NB4 (cell line): ENCODE results near the gene HEXA.
A peak's percentile ranks its signal among the peaks of the same experiment; 100 is the strongest.

Experiments
- DNase-seq: peaks from one replicate; pipeline ENCODE4 v3.0.0; 2010; ENCODE audit warnings: low read depth
- H3K4me3 ChIP-seq: one replicate; pipeline ENCODE4 v1.5.1; 2011; ENCODE audit warnings: mild to moderate bottlenecking, low read depth, low read length, moderate library complexity
- CTCF ChIP-seq: IDR thresholded peaks from one replicate; pipeline ENCODE4 v1.5.1; 2012; ENCODE audit warnings: low read depth, low read length
- MAX ChIP-seq: IDR thresholded peaks from 2 replicates; pipeline ENCODE4 v1.6.1; 2011; ENCODE audit warnings: low read depth, low read length
- MYC ChIP-seq: IDR thresholded peaks from 2 replicates; pipeline ENCODE4 v1.6.1; 2011; ENCODE audit warnings: low read depth, low read length
- POLR2A ChIP-seq: IDR thresholded peaks from 2 replicates; pipeline ENCODE4 v1.6.1; 2011; ENCODE audit warnings: mild to moderate bottlenecking; ENCODE audit not compliant: insufficient read length; ENCODE audit errors: extremely low read depth

The HEXA gene

GRCh38 chr15:72312605-72313447 lies 63.0 kb downstream of the HEXA start:
- TF ChIP-seq POLR2A (no peak), MAX (0 out of 2 replicates have a peak, but pooled peaks have one; percentile 3), CTCF (peak; percentile 77)
- no peak overlapping the region for H3K4me3 ChIP-seq
- peak; percentile 69 for DNase-seq

DNA sequence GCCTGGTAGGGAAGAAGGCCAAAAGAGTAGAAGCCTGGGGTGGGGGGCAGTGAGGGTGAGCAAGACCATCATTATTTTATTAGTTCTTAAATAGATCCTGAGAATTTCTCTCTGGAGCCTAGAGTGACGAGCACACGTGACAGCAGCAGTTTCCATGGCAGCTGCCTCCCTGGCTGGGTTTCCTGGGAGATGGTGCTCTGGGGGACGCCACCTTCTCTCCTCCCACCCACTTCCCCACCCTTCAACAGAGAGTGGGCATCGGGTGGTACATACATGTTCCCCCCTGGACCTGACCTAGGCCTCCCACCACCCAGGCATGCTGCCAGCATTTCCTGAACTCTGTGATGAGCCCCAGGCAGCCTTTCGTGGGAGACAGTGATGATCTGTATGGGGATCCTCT lies 68.8 kb downstream of the HEXA start:
- no peak overlapping the region for H3K4me3 ChIP-seq
- TF ChIP-seq CTCF: no peak
- DNase-seq: no peak

- peak; percentile 84 for DNase-seq
- TF ChIP-seq POLR2A (no peak), CTCF (no peak), MAX (no peak), MYC (no peak)
- H3K4me3 ChIP-seq: no peak overlapping the region
Measured at GRCh38 chr15:72306211-72306785, 69.5 kb downstream of the HEXA start.

DNA sequence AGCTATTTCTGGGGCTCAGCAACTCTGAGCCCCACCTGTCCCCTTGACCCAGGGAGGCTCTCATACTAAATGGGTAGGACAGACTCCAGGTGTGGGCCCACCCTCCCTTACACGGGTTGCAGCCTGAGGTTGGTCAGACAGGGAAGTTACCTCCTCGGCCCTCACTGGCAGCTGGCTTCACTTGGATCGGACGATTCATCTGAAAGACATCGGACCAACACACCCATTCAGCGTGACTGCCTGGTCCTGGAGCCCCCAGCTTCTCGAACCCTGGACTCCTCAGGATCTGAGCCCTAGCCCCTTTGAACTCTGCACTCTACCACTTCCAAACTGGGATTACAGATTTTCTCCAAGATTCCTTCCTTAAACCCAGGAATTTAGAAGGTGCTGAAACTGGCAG lies 71.2 kb downstream of the HEXA start:
- no peak overlapping the region for H3K4me3 ChIP-seq
- DNase-seq: no peak
- no peak for TF ChIP-seq CTCF
- TF ChIP-seq MAX: no peak
- no peak for TF ChIP-seq POLR2A
- no peak for TF ChIP-seq MYC

DNA sequence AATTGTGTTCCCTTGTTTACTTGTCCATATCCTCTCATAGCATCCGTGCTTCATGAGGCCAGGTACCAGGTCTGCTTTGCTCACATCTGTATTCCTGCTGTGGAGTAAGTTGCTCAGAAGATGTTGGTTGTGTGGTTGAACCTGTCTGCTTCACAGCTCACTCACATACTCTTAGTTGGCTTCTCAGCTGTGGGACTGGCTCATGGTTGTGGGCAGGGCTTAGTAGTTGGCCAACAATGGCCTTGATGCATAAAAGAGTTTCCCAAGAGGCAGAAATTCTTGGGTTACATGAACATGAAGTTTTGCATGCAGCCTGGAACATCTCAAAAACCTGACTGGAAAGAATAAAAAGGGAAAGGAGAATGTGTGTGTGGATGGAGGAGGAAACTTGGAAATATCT lies 72.9 kb downstream of the HEXA start:
- TF ChIP-seq POLR2A (no peak), MAX (no peak), MYC (no peak), CTCF (no peak)
- DNase-seq: no peak
- H3K4me3 ChIP-seq: no peak overlapping the region
